ENCODE data around the gene THAP4.

- TF ChIP-seq REST (IDR thresholded peaks at IDR 0.05; ENCODE audit: insufficient read depth in 1 of 2, low read depth in 2 of 2, low read length in 2 of 2) = no peak
- no peak for TF ChIP-seq POLR2AphosphoS5 (IDR thresholded peaks at IDR 0.05; ENCODE audit: low read depth, low read length)
- no peak for TF ChIP-seq TAF1 (IDR thresholded peaks at IDR 0.05; ENCODE audit: borderline replicate concordance, insufficient read depth, low read length)
Observed at GRCh38 chr2:241672243-241673188, 35.6 kb upstream of the THAP4 start.
